Thyroid gland (tissue), 4 donors: Measurements from ENCODE around the gene BAD.

Experiments used
- POLR2A ChIP-seq, 2 donors: fragments of 450-650 bp; IDR thresholded peaks; one replicate each; pipeline ENCODE4 v1.6.1; 2017; ENCODE audit warnings: antibody characterized with exemption in 2 of 2, mild to moderate bottlenecking in 2 of 2, moderate library complexity in 1 of 2
- TF ChIP-seq, protein P1 (sequence below), 6 experiments: fragments of 200-600 bp in 3 of 6; fragments of 450-650 bp in 3 of 6; sonication (generic) in 3 of 6; IDR thresholded peaks; one replicate each; pipeline ENCODE4 v1.5.1; 2016 to 2019; ENCODE audit warnings: antibody characterized with exemption in 6 of 6, mild to moderate bottlenecking in 2 of 6, inconsistent platforms in 1 of 6, moderate library complexity in 1 of 6

DNA sequence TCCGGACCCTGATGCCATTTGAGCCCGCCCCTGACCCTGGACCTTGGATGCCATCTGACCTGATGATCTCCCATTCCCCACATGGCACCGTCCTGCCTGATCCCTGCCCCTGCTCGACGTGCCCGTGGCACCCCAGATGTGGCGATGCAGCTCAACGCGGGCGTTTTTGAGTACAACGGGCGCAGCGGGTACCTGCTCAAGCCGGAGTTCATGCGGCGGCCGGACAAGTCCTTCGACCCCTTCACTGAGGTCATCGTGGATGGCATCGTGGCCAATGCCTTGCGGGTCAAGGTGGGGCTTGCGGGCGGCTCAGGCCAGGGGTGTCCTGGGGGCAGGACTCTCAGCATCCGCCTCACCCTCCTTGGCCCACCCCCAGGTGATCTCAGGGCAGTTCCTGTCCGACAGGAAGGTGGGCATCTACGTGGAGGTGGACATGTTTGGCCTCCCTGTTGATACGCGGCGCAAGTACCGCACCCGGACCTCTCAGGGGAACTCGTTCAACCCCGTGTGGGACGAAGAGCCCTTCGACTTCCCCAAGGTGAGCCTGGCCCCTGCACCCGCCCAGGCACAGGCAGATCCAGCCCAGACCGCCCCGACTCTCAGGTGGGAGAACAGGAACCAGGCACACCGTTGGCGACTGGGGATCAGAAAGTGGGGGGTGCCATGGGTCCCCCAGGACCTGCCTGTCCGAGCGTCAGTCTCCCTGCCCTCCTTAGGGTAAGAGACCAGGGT, 22.0 kb downstream of the BAD start:
- TF ChIP-seq, protein P1, sequence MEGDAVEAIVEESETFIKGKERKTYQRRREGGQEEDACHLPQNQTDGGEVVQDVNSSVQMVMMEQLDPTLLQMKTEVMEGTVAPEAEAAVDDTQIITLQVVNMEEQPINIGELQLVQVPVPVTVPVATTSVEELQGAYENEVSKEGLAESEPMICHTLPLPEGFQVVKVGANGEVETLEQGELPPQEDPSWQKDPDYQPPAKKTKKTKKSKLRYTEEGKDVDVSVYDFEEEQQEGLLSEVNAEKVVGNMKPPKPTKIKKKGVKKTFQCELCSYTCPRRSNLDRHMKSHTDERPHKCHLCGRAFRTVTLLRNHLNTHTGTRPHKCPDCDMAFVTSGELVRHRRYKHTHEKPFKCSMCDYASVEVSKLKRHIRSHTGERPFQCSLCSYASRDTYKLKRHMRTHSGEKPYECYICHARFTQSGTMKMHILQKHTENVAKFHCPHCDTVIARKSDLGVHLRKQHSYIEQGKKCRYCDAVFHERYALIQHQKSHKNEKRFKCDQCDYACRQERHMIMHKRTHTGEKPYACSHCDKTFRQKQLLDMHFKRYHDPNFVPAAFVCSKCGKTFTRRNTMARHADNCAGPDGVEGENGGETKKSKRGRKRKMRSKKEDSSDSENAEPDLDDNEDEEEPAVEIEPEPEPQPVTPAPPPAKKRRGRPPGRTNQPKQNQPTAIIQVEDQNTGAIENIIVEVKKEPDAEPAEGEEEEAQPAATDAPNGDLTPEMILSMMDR (IDR thresholded peaks at IDR 0.05): no peak
- TF ChIP-seq POLR2A (IDR thresholded peaks at IDR 0.05): no peak
